Esophagus squamous epithelium (tissue), 5 donors: ENCODE data around the gene TPST1. TPM values are rescaled to one million over a fixed set of nuclear protein-coding genes. Genes with fewer than 3 reads are reported as not detected.
"Not testable (repeated sequence)": the region's sequence is repeated elsewhere in the genome, so short reads cannot be mapped to it uniquely, and the experiment has no call there.

Experiments used
- DNase-seq: peaks from one replicate; lab custom pipeline; 2025; lab: John Stamatoyannopoulos, UW
- H3K27ac ChIP-seq, 4 donors: fragments of 200-600 bp; sonication (generic); one replicate each; pipeline ENCODE4 v1.5.1; 2016 to 2019; ENCODE audit warnings: mild to moderate bottlenecking in 1 of 4
- H3K27me3 ChIP-seq, 4 donors: fragments of 200-600 bp; sonication (generic); 1 replicate in 3 of 4; 2 replicates in 1 of 4; pipeline versions ENCODE4 v1.5.1 to v1.6.0; 2017 to 2021; ENCODE audit warnings: antibody characterized with exemption in 1 of 4
- H3K36me3 ChIP-seq, 3 donors: fragments of 200-600 bp; sonication (generic); one replicate each; pipeline ENCODE4 v1.5.1; 2016 to 2019
- H3K4me1 ChIP-seq, 3 donors: fragments of 200-600 bp; sonication (generic); one replicate each; pipeline ENCODE4 v1.5.1; 2017 to 2019
- H3K4me3 ChIP-seq, 4 donors: fragments of 200-600 bp; sonication (generic); 1 replicate in 3 of 4; 2 replicates in 1 of 4; pipeline ENCODE4 v1.5.1; 2016 to 2019; ENCODE audit warnings: mild to moderate bottlenecking in 2 of 4, moderate library complexity in 1 of 4
- H3K9me3 ChIP-seq, 3 donors: fragments of 200-600 bp; sonication (generic); one replicate each; pipeline ENCODE4 v1.5.1; 2016 to 2019
- CTCF ChIP-seq, 6 experiments: fragments of 450-650 bp in 4 of 6; fragments of 200-600 bp in 2 of 6; sonication (generic) in 2 of 6; IDR thresholded peaks; one replicate each; pipeline ENCODE4 v1.5.1; 2016 to 2019; ENCODE audit warnings: antibody characterized with exemption in 6 of 6, mild to moderate bottlenecking in 4 of 6, moderate library complexity in 4 of 6
- POLR2A ChIP-seq, 4 donors: fragments of 450-650 bp; IDR thresholded peaks; one replicate each; pipeline ENCODE4 v1.6.1; 2017; ENCODE audit warnings: antibody characterized with exemption in 4 of 4, mild to moderate bottlenecking in 4 of 4, moderate library complexity in 3 of 4
- WGBS, 2 donors: methylation state at CpG; one replicate each; pipeline ENCODE4 v1.1.5; 2018; 5-methylcytosine and 5-hydroxymethylcytosine counted together
- intact Hi-C: fragments of 100-400 bp; cut with DNase I; formaldehyde crosslinking; loops from one replicate; pipeline ENCODE4 v1.15.0; 2022
- total RNA-seq, 4 donors: library from RNA; depleted of rRNA; stranded (reverse); fragments of >200 nt; gene quantifications; one replicate each; pipeline ENCODE4 v1.1.0, GENCODE V29; 2016
- donor health status: DM: yes; HTN: yes; CAD: no.

The TPST1 gene
- total RNA-seq, 4 donors from 2014 or later: 10.2 to 23.1 (median 17.1) TPM

DNA sequence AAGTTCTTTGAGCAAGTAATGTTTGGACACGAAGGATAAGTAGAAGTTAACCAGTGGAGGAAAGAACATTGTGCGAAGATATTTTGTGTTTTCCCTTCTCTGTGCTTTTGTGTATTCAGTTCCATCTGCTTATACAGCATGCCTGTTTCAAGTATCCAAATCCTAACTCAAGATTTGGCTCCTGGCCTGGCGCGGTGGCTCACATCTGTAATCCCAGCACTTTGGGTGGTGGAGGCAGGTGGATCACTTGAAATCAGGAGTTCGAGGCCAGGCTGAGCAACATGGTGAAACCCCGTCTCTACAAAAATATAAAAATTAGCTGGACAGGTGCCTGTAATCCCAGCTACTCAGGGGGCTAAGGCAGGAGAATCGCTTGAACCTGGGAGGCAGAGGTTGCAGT is 40.8 kb upstream of the TPST1 start:
- H3K36me3 ChIP-seq: no peaks in the 10 kb centered on the region
- no peaks in the 10 kb centered on the region for H3K9me3 ChIP-seq
- peaks cover 0 to 4% (median 3%) of the 10 kb centered on the region in 3 donors for H3K4me1 ChIP-seq
- WGBS, 2 donors: 82% methylated on average over 6 to 7 of the region's 7 CpGs
- intact Hi-C loops: no loop called here
- H3K27ac ChIP-seq: no peak overlapping the region
- no peak overlapping the region for H3K4me3 ChIP-seq
- H3K27me3 ChIP-seq: no peaks in the 10 kb centered on the region
- no peak for DNase-seq
- TF ChIP-seq POLR2A (IDR thresholded peaks at IDR 0.05) (no peak), CTCF (IDR thresholded peaks at IDR 0.05) (no peak)

DNA sequence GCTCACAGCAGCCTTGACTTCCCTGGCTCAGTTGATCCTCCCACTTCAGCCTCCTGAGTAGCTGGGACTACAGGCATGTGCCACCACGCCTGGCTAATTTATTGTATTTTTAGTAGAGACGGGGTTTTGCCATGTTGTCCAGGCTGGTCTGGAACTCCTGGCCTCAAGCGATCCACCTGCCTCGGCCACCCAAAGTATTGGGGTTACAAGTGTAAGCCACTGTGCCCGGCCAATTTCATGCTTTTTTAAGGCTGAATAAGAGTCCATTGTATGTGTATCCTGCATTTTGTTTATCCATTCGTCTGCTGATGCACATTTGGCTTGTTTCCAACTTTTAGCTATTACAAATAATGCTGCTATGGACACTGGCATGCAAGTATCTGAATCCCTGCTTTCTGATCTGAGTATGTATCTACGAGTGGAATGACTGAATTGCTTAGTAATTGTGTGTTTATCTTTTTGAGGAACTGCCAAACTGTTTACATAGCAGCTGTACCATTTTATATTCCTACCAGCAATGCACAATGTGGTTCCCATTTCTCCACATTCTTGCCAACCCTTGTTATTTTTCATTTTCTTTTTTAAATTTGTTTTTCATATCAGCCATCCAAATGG is 37.3 kb upstream of the TPST1 start:
- TF ChIP-seq CTCF (IDR thresholded peaks at IDR 0.05): no peak
- no peak for TF ChIP-seq POLR2A (IDR thresholded peaks at IDR 0.05)
- WGBS, 2 donors: 50 to 51% methylated on average over 7 of the region's 7 CpGs
- intact Hi-C loops: no loop called here

DNA sequence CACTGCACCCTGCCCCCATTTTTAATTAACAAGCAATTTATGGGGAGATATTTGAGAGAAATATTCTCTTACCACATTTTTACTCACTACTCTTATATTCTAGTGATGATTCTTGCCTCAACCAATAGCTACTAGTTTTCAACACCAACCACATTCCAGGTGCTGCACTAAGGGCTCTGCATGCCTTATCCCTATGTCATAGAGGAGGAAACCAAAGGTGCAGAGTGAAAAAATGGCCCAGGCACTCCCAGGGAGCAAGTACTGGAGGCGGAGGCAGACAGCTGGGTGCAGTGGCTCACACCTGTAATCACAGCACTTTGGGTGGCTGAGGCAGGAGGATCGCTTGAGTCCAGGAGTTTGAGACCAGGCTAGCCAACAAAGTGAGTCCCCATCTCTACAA is 35.5 kb upstream of the TPST1 start:
- Histone ChIP-seq H3K27ac (peak overlapping the region in 2 of 4 donors; percentile 46 to 70), H3K4me3 (no peak overlapping the region), H3K27me3 (no peaks in the 10 kb centered on the region), H3K4me1 (peaks cover 0 to 19% (median 7%) of the 10 kb centered on the region in 3 donors), H3K36me3 (no peaks in the 10 kb centered on the region), H3K9me3 (no peaks in the 10 kb centered on the region)
- TF ChIP-seq CTCF (IDR thresholded peaks at IDR 0.05) (no peak), POLR2A (IDR thresholded peaks at IDR 0.05) (no peak)
- 82 to 89% methylated on average over 2 of the region's 2 CpGs for WGBS, 2 donors
- no peak for DNase-seq
- intact Hi-C loops: no loop called here

More for the DNA sequence above, 37.3 kb upstream of the TPST1 start:
- H3K27ac ChIP-seq: no peak overlapping the region
- H3K27me3 ChIP-seq: no peaks in the 10 kb centered on the region
- H3K36me3 ChIP-seq: no peaks in the 10 kb centered on the region
- H3K9me3 ChIP-seq: no peaks in the 10 kb centered on the region
- H3K4me1 ChIP-seq: peaks cover 0 to 19% (median 7%) of the 10 kb centered on the region in 3 donors
- no peak for DNase-seq
- no peak overlapping the region for H3K4me3 ChIP-seq

- no peaks in the 10 kb centered on the region for H3K27me3 ChIP-seq
- DNase-seq: no peak
- TF ChIP-seq CTCF (IDR thresholded peaks at IDR 0.05): no peak
- WGBS, 2 donors: 46 to 53% methylated on average over 9 to 15 of the region's 16 CpGs
- H3K36me3 ChIP-seq: no peaks in the 10 kb centered on the region
- no peaks in the 10 kb centered on the region for H3K9me3 ChIP-seq
- intact Hi-C loops: no loop called here
- peaks cover 0 to 19% (median 7%) of the 10 kb centered on the region in 3 donors for H3K4me1 ChIP-seq
- no peak overlapping the region for H3K4me3 ChIP-seq
- peak overlapping the region; percentile 26 to 87 (median 62) for H3K27ac ChIP-seq
Observed at GRCh38 chr7:66170309-66171231, 34.6 kb upstream of the TPST1 start.

DNA sequence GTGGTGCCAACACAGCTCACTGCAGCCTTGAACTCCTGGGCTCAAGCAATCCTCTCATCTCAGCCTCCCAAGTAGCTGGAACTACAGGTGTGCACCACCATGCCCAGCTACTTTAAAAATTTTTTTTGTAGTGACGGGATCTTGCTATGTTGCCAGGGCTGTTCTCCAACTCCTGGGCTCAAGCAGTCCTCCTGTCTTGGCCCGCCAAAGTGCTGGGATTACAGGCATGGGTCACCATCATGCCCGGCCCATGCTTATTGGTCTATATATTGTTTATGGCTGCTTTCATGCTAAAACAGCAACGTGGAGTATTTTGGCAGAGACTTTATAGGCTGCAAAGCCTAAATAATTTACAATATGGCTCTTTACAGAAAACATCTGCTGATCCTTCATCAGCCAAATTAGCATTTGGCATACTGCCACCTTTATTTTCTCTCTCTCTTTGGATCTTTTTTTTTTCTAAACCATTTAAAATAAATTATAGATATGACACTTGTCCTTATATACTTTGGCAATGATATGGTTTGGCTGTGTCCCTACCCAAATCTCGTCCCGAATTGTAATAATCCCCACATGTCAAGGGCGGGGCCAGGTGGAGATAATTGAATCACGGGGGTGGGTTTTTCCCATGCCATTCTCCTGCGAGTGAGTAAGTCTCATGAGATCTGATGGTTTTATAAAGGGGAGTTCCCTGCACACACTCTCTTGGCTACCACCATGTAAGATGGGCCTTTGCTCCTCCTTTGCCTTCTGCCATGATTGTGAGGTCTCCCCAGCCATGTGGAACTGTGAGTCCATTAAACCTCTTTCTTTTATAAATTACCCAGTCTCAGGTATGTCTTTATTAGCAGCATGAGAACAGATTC is 32.4 kb upstream of the TPST1 start:
- peaks cover 0 to 16% (median 7%) of the 10 kb centered on the region in 3 donors for H3K4me1 ChIP-seq
- H3K9me3 ChIP-seq, DNase-seq, H3K27ac ChIP-seq, H3K27me3 ChIP-seq, H3K4me3 ChIP-seq, H3K36me3 ChIP-seq, intact Hi-C loops: not testable (repeated sequence)
- WGBS, 2 donors: 49 to 51% methylated on average over 9 of the region's 9 CpGs
